Loucy (cell line): ENCODE measurements around the gene SNRNP48.

ENCODE experiments used
- CTCF ChIP-seq: fragments of 200-600 bp; sonication (generic); conservative IDR thresholded peaks from 2 replicates; pipeline ENCODE4 v1.5.1; 2014; ENCODE audit warnings: mild to moderate bottlenecking, antibody characterized with exemption, low read length
- EZH2phosphoT487 ChIP-seq: fragments of 200-600 bp; IDR thresholded peaks from 2 replicates; pipeline ENCODE4 v1.6.1; 2018; ENCODE audit warnings: antibody characterized with exemption, mild to moderate bottlenecking, moderate library complexity, borderline replicate concordance

- no peak for TF ChIP-seq CTCF
- no peak for TF ChIP-seq EZH2phosphoT487
Observed at GRCh38 chr6:7649037-7649810, 59.2 kb downstream of the SNRNP48 start.
